Fibroblast of lung (primary cell): Measurements from ENCODE around the gene STRA6.

ENCODE experiments used
- CTCF ChIP-seq, 2 donors: IDR thresholded peaks in 1 of 2; conservative IDR thresholded peaks in 1 of 2; 1 replicate in 1 of 2; 2 replicates in 1 of 2; pipeline ENCODE4 v1.5.1; 2011 to 2012; ENCODE audit warnings: low read length in 2 of 2, control low read depth in 1 of 2, inconsistent platforms in 1 of 2, low read depth in 1 of 2, mild to moderate bottlenecking in 1 of 2
- EZH2 ChIP-seq: IDR thresholded peaks from 2 replicates; pipeline ENCODE4 v1.5.1; 2012; ENCODE audit warnings: low read length, control low read depth, mild to moderate bottlenecking; ENCODE audit errors: missing control alignments

GRCh38 chr15:74130849-74131627, 71.5 kb downstream of the STRA6 start:
- no peak for TF ChIP-seq EZH2
- TF ChIP-seq CTCF (conservative IDR thresholded peaks at IDR 0.05 in 1 of 2, IDR thresholded peaks at IDR 0.05 in 1 of 2; ENCODE audit: low read depth in 1 of 2, low read length in 2 of 2), result no peak
